Measurements from ENCODE around the gene CD300A.

Gene CD300A

DNA sequence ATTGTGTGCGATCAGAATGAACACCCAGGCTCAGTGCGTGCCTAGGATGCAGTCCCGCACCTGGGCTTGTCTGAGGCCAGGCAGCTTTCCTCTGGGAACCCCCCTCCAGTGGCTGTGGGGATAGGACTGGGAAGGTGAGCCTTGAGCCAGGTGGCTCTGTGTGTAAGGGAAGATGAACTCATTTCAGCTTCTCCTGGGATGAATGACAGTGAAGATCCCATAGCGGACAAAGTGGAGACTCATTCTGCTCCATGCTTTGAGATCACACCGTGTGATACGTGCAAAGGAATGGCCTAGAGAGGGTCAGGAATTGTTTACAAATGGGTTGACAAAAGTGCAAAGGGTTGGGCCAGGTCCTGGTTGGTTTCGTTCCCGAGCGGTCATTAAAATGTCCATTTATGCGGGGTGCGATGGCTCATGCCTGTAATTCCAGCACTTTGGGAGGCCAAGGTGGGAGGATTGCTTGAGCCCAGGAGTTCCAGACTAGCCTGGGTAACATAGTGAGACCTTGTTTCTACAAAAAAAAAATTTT is 18.7 kb upstream of the CD300A start:
- TF ChIP-seq CTCF (IDR thresholded peaks at IDR 0.05; ENCODE audit: low read depth, low read length), result no peak
- no peaks in the 10 kb centered on the region for H3K27me3 ChIP-seq
- no peaks in the 10 kb centered on the region for H3K36me3 ChIP-seq
- peaks cover 20% of the 10 kb centered on the region for H3K4me1 ChIP-seq
- no peak overlapping the region for H3K4me3 ChIP-seq (ENCODE audit: low read depth, low read length)
- H3K9me3 ChIP-seq, result no peaks in the 10 kb centered on the region
- DNase-seq, result no peak

DNA sequence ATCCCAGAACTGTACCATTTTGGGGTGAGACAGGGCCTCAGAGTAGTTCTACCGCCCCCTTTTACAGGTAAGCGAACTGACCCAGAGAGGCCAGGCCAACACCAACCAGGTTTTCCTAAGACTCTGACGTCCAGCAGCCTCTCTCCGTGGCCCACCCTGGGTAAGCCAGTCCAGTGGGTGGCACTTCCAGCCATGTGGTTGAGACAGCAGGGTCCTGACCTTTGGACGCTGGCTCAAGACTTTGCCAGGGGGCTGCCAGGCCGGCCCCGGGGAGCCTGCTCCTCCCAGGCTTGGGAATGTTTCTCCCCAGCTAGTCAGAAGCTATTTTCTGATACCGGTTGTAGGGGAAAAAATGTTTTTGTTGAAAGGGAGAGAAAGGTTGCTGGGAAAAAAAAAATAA is 17.7 kb upstream of the CD300A start:
- Histone ChIP-seq H3K36me3 (no peaks in the 10 kb centered on the region), H3K27me3 (no peaks in the 10 kb centered on the region), H3K4me1 (peaks cover 20% of the 10 kb centered on the region), H3K4me3 (ENCODE audit: low read depth, low read length) (no peak overlapping the region), H3K9me3 (no peaks in the 10 kb centered on the region)
- DNase-seq, result no peak
- TF ChIP-seq CTCF (IDR thresholded peaks at IDR 0.05; ENCODE audit: low read depth, low read length), result no peak

- Histone ChIP-seq H3K4me3 (ENCODE audit: low read depth, low read length) (no peak overlapping the region), H3K4me1 (peaks cover 19% of the 10 kb centered on the region), H3K9me3 (no peaks in the 10 kb centered on the region), H3K27me3 (no peaks in the 10 kb centered on the region), H3K36me3 (no peaks in the 10 kb centered on the region)
- no peak for TF ChIP-seq CTCF (IDR thresholded peaks at IDR 0.05; ENCODE audit: low read depth, low read length)
- no peak for DNase-seq
These were observed 17.1 kb upstream of the CD300A start for GRCh38 chr17:74449306-74449705.

GRCh38 chr17:74449773-74450172 is 16.7 kb upstream of the CD300A start:
- no peak for TF ChIP-seq CTCF (IDR thresholded peaks at IDR 0.05; ENCODE audit: low read depth, low read length)

GRCh38 chr17:74450231-74450630 is 16.2 kb upstream of the CD300A start:
- DNase-seq, result no peak
- no peaks in the 10 kb centered on the region for H3K36me3 ChIP-seq
- no peak overlapping the region for H3K4me3 ChIP-seq (ENCODE audit: low read depth, low read length)
- H3K4me1 ChIP-seq, result peaks cover 27% of the 10 kb centered on the region
- no peak for TF ChIP-seq CTCF (IDR thresholded peaks at IDR 0.05; ENCODE audit: low read depth, low read length)
- H3K27me3 ChIP-seq, result no peaks in the 10 kb centered on the region
- no peaks in the 10 kb centered on the region for H3K9me3 ChIP-seq

More at GRCh38 chr17:74449773-74450172, 16.7 kb upstream of the CD300A start:
- Histone ChIP-seq H3K36me3 (no peaks in the 10 kb centered on the region), H3K9me3 (no peaks in the 10 kb centered on the region), H3K27me3 (no peaks in the 10 kb centered on the region), H3K4me1 (peaks cover 23% of the 10 kb centered on the region), H3K4me3 (ENCODE audit: low read depth, low read length) (no peak overlapping the region)
- no peak for DNase-seq

DNA sequence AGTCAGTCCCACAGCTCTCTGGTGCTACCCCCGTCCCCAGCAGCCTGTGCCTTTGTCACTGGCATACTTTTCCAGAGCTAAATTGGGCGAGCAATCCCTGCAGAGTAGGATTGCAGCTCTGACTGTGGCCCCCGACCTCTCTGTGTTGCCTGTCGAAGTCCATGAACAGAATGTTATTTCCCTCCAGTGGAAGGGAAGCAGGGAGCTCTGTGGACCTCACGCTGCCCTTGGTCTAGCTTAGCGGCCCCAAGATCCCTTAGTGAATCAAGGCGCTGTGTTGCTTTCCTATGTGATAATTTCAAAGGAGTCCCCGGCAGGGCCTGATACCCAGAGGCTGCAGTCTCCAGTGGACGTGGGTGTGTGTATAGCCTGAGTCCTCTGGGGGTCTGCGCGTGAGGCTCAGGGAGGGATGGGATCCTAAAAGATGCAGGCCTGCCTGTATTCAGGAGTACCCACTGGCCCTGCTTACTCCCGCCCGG is 15.5 kb upstream of the CD300A start:
- Histone ChIP-seq H3K4me3 (ENCODE audit: low read depth, low read length) (no peak overlapping the region), H3K27me3 (no peaks in the 10 kb centered on the region), H3K36me3 (no peaks in the 10 kb centered on the region), H3K4me1 (peaks cover 31% of the 10 kb centered on the region), H3K9me3 (no peaks in the 10 kb centered on the region)
- no peak for TF ChIP-seq CTCF (IDR thresholded peaks at IDR 0.05; ENCODE audit: low read depth, low read length)
- DNase-seq, result no peak
